ENCODE results near the gene MICAL2.

MICAL2 gene

DNA sequence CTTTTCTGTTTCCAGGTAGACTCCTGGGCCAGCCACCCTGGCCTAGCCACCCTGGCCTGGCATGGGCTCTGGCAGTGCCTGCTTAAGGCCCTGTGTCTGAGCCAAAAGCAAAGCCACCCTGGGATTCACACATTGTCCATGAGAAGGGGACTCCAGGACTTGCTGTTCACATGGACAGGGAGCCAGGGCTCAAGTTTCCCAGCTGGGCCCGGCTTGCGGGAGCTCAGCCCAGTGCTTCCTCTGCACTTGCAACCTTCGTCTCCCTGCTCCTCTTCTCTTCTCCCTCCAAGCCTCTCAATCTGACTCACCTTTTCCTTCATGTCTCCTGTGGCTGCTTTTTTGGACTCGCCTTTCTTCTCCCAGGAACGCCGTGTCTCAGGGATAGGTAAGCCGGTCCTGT, 130.3 kb downstream of the MICAL2 start:
- no peak for DNase-seq (ENCODE audit: low spot score)
- no peak for FAIRE-seq

DNA sequence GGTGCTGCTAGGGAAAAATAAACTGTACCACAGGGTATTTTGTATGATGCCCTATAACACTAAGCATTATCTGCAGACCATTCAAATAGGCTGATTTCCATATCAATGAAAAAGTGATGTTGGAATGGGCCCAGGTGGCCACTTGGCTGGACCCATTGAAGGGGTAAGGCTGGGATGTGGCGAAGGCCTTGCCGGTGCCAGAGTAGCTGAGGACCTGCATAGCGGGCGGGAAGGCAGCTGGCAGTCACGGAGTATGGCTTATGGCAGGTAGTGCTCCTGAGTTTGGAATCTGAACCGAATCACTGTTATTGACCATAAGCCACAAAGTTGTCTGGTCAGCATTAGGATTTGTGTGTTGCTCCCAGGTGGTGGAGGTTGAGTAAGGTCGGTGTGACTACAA, 131.0 kb downstream of the MICAL2 start:
- no peak for DNase-seq (ENCODE audit: low spot score)
- FAIRE-seq, result no peak

DNA sequence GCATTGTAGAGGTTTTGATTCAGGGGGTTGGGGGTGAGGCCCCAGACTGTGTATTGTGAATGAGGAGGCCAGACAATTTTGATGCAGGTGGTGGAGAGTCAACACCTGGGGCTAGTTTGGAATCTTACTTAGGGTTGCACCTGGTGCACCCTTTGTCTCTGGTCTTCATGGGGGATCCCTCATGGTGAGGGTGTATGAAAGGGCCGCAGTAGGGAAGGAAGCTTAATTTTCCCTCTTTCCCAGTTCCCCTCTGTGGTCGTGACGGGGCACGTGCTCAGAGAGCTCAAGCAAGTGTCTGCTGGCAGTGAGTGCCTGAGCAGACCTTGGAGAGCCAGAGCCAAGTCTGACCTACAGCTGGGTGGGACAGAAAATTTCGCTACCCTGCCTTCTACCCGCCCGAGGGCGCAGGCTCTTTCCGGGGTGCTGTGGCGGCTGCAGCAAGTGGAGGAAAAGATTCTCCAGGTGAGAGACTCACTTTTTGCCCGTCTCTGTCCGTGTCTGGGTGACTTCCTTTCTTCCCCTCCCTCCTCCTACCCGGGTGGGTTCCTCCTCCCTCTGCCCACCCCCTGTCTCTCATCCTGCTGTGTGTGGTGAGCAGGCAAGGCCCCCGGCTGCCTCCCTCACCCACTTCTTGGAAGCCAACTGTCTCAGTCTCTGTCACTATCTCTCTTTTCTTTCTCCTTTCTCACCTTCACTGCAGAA, 131.7 kb downstream of the MICAL2 start:
- FAIRE-seq (no peak), DNase-seq (ENCODE audit: low spot score) (no peak)

GRCh38 chr11:12242966-12243365, 132.6 kb downstream of the MICAL2 start:
- DNase-seq (ENCODE audit: low spot score) (no peak), FAIRE-seq (no peak)

- no peak for DNase-seq (ENCODE audit: low spot score)
- no peak for FAIRE-seq
Measured at GRCh38 chr11:12243486-12243885, 133.1 kb downstream of the MICAL2 start.

- FAIRE-seq (no peak), DNase-seq (ENCODE audit: low spot score) (no peak)
Measured at GRCh38 chr11:12243911-12244550, 133.6 kb downstream of the MICAL2 start.

GRCh38 chr11:12245091-12245490, 134.7 kb downstream of the MICAL2 start:
- FAIRE-seq (no peak), DNase-seq (ENCODE audit: low spot score) (no peak)

DNA sequence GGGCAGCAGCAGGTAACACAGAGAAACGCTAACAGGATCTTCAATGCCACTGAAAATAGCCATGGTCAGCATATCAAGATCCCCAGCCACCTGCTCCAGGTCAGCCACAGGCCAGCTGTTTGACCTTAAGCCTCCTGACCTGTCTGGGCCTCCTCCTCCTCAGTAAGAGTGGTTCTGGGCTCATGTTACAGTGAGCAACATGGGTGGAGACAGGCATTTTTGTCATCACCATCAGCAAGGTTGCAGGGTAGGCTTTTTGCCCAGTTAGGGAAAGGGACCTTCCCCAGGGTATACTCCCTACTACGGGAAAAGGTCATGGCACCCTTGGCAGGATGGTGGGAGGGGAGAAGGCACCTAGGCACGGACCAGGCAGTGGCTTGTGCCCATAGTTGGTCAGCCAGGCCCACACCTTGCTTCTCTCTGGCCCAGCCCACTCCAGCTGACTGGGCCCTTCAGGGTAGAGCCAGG, 135.2 kb downstream of the MICAL2 start:
- FAIRE-seq (no peak), DNase-seq (ENCODE audit: low spot score) (no peak)

DNA sequence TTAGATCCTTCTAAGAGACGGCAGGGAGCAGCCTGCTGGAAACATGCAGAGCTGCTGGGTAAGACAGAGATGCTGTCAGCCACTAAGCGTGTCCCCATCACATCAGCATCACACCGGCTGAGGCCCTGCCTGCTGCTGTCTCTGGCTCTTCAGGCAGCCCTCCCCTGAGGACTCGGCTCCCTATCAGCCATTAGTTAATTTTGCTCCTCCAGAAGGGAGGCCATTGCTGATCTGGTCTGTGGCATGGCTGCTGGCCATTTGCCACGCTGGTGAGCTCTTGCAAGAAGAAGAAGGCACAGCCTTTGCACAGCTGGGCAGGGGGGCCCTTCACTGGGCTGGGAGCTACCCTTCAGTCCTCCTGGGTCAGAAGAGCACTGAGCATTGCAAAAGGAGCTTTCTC, 135.8 kb downstream of the MICAL2 start:
- no peak for DNase-seq (ENCODE audit: low spot score)

GRCh38 chr11:12246989-12247388, 136.6 kb downstream of the MICAL2 start:
- no peak for DNase-seq (ENCODE audit: low spot score)
- no peak for FAIRE-seq

More for the DNA sequence above, 135.8 kb downstream of the MICAL2 start:
- FAIRE-seq, result no peak

DNA sequence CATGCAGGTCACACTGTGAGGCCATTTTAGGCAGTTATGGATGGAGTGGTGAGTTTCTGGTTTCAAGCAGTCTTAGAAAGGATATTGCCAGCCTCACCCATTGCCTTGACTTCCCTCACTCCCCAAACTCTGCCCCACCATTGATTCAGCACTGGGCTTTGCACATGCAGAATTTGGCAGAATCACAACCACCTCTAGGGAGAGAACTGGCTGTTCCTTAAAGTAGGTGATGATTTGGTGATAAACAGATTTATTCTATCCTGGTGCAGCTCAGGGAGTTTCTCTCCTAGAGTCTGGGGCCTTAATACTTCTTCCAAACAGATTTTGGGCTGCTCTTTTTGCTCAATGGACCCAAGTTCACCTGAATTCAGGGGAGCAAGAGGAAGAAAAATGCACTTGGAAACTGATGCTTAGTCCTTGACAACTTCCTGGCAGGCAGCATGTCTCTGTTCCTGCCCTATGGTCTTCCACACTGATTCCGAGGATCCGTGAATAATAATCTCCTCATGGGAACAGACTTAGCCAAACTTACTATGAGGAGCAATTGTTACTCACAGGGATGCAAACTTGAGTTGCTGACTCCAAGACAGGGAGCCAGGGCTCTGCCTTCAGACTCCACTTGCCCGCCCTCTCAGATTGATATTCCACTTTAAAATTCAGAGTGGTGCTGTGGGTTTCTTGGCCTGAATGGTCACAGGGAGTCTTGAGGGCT, 137.3 kb downstream of the MICAL2 start:
- no peak for DNase-seq (ENCODE audit: low spot score)
- no peak for FAIRE-seq

GRCh38 chr11:12248330-12248729, 137.9 kb downstream of the MICAL2 start:
- no peak for DNase-seq (ENCODE audit: low spot score)
- no peak for FAIRE-seq

GRCh38 chr11:12249590-12250260, 139.3 kb downstream of the MICAL2 start:
- no peak for FAIRE-seq
- no peak for DNase-seq (ENCODE audit: low spot score)

DNA sequence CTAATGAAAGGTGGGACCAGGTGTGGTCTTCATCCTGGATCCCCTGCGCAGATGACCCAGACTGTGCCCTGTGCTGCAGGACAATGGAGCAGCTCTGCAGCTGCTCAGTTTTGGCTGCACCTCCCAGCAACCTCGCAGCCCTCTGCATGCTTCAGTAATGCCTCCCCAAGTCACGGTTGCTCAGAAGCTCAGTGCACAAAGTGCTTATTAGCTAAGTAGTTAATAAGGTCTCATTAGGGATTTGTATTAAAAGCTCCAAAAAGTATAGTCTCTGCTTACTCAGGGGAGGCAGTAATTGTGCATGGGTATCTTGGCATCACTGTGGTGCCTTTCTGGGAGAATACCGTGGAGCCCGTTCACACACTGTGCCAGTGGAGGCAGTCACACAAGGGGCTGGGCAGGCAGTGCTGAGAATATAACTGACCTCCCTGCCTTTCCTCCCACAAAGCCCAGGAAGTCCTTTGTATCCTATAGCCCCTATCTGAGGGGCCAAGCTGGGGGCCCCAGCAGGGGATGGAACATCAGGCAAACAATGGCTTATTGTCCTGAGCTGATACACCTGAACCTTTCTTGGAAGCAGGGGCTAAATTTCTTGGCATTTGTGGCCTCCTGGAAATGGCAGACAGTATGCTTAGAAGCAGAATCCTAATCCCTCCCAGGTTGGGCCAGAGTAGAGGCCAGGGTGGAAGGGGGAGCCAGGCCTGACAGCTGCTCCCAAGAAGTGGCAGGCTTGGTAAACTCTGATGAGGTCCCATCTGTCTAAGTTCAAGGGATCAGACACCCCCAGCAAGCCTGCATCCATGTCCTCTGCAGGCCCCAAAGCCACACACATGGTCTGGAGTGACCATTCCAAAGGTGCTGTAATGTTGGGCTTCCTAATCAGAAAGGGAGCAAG, 141.5 kb downstream of the MICAL2 start:
- FAIRE-seq, result no peak
- DNase-seq (ENCODE audit: low spot score), result no peak

DNA sequence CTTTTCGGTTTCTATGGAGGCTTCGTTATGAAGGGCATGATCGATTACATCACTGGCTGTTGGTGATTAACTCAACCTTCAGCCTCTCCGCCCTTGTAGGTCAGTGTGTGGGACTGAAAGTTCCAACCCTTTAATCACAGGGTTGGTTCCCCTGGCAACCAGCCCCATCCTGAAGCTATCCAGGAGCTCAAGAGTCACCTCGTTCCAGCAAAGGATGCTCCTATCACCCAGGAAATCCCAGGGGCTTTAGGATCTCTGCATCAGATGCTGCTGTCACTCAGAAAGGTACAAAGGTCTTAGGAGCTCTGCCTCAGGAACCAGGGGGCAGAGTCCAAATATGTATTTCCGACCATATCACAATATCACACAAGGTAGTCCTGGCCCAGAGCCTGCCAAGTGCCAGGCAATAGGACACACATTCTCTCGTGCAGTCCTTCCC, 143.5 kb downstream of the MICAL2 start:
- FAIRE-seq, result no peak
- no peak for DNase-seq (ENCODE audit: low spot score)

- no peak for FAIRE-seq
Measured at GRCh38 chr11:12258451-12258850, 148.1 kb downstream of the MICAL2 start.

GRCh38 chr11:12259956-12260355, 149.6 kb downstream of the MICAL2 start:
- FAIRE-seq, result no peak
- DNase-seq (ENCODE audit: low spot score), result no peak

More at GRCh38 chr11:12258451-12258850, 148.1 kb downstream of the MICAL2 start:
- DNase-seq (ENCODE audit: low spot score), result no peak

DNA sequence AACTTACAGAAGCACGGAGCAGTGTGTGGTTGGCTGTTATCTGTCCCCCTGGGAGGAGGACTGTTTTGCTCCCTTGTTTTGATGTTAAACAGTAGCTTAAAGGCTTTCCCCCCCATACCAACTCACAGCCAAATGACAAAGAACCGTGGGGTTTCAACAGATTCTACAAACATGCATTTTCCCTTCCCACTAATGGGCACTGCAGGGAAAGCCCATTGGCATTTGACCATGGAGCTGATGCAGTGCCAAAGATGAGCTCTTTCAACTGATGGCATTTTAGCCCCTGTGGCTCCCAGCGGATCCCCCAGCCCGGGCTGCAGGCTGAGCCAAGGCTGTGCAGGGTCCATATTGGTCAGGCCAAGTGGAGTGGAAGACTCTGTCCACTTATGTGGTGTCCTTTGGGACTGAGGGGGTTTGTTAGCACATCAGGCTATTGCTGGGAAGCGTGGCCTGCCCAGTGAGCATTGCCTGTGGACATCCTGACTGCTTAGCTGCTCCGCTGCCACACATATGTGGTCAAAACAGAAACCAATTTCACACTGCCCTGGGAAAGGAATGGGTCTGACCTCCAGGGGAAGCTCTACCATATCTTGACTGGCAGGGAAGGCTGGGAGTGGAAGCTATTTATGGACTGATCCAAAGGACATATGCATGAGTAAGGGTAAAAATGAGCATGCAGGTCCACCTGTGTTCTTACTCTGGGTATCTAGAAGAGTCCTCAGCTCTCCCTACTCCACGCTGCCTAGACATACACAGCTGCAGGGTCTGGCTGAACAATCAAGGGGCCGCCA, 150.5 kb downstream of the MICAL2 start:
- no peak for DNase-seq (ENCODE audit: low spot score)
- no peak for FAIRE-seq

DNA sequence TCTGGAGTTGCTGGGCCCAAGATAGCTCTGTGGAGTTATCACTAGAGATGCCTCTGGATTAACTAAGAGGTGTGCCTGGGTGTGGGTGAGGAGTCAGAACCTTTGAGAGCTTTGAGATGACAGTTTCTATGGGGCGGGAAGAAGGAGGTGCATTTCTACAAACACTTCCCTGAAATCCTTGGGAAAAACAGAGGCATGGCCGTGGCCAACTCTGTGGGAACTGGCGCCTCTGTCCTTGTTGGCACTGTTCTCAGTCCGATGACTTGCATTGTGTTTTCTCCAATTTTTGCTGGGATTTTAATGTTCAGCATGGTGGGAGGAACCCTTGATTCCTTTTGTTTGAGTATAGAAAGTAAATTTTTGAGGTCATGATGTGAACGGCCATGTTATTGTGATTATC, 151.2 kb downstream of the MICAL2 start:
- FAIRE-seq, result no peak
- DNase-seq (ENCODE audit: low spot score), result no peak

DNA sequence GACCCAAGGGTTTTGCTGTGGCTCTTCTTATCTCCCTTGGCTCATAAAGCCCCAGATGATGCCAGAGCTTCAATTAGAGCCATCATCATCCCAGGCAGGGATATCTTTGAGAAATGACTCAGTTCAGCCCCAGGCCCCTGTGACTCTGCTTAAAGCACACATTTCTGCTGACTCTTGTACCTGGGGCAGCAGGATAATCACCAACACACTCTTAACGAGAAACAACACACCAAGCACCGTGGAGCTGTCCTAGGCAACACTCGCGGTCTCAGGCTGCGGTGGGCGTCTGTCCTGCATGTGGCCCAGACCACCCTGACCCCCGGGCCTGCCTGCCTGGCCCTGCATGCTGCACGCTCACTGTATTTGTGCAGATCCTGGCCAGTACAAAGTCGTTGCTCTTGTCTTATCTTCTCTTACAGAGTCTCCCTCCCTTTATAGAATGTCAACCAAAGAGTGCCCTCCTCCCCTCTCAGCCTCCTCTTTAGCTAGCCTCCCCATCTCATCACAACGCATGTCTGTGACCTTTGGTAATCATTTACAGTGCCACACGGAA, 152.8 kb downstream of the MICAL2 start:
- DNase-seq (ENCODE audit: low spot score), result no peak
- FAIRE-seq, result no peak

All from RCC 7860 (cell line).